CD8-positive, alpha-beta memory T cell (primary cell): ENCODE results near the gene DDX28. TPM values are rescaled to one million over a fixed set of nuclear protein-coding genes. Genes with fewer than 3 reads are reported as not detected.
"Not testable (repeated sequence)": the region's sequence is repeated elsewhere in the genome, so short reads cannot be mapped to it uniquely, and the experiment has no call there.

ENCODE experiments used
- CTCF ChIA-PET: fragments of 350-600 bp; sonication (Branson Sonifier 250); formaldehyde crosslinking; loops from one replicate; lab custom pipeline; 2021; ENCODE audit warnings: antibody characterized with exemption; lab: Charles Lee
- POLR2A ChIA-PET: fragments of 350-600 bp; sonication (Branson Sonifier 250); formaldehyde crosslinking; loops from one replicate; lab custom pipeline; 2021; ENCODE audit warnings: antibody characterized with exemption; lab: Charles Lee
- DNase-seq, 5 donors: peaks; one replicate each; pipeline versions ENCODE4 v3.0.0 to v3.0.0-alpha.2; 2020 to 2022; ENCODE audit warnings: mixed read lengths in 1 of 5
- H3K27ac ChIP-seq: one replicate; pipeline ENCODE4 v1.7.0; 2013; ENCODE audit warnings: low read depth, mild to moderate bottlenecking, low read length, moderate library complexity
- H3K27me3 ChIP-seq: 2 replicates; pipeline ENCODE4 v1.7.0; 2013; ENCODE audit warnings: low read length, mild to moderate bottlenecking; ENCODE audit not compliant: insufficient read depth, poor library complexity, severe bottlenecking
- H3K36me3 ChIP-seq: 2 replicates; pipeline ENCODE4 v1.7.0; 2013; ENCODE audit warnings: mild to moderate bottlenecking, low read length, moderate library complexity; ENCODE audit not compliant: insufficient read depth
- H3K4me1 ChIP-seq: 2 replicates; pipeline ENCODE4 v1.7.0; 2013; ENCODE audit warnings: mild to moderate bottlenecking, low read length, moderate library complexity; ENCODE audit not compliant: insufficient read depth
- H3K4me3 ChIP-seq: 2 replicates; pipeline ENCODE4 v1.7.0; 2013; ENCODE audit warnings: mild to moderate bottlenecking, low read length
- H3K9me3 ChIP-seq: 2 replicates; pipeline ENCODE4 v1.7.0; 2013; ENCODE audit warnings: mild to moderate bottlenecking, low read length
- H3K27ac Mint-ChIP-seq, 8 donors: one replicate each; pipeline ENCODE4 v1.8.0; 2020 to 2021; ENCODE audit warnings: mixed read lengths in 8 of 8, mild to moderate bottlenecking in 6 of 8, inconsistent platforms in 3 of 8, moderate library complexity in 3 of 8
- H3K27me3 Mint-ChIP-seq, 2 donors: one replicate each; pipeline ENCODE4 v1.8.0; 2020 to 2021; ENCODE audit warnings: mixed read lengths in 2 of 2, mild to moderate bottlenecking in 1 of 2, moderate library complexity in 1 of 2
- H3K36me3 Mint-ChIP-seq, 3 donors: one replicate each; pipeline ENCODE4 v1.8.0; 2020 to 2021; ENCODE audit warnings: mixed read lengths in 3 of 3, inconsistent platforms in 1 of 3, mild to moderate bottlenecking in 1 of 3
- H3K4me1 Mint-ChIP-seq, 3 donors: one replicate each; pipeline ENCODE4 v1.8.0; 2020 to 2021; ENCODE audit warnings: mixed read lengths in 3 of 3, inconsistent platforms in 1 of 3, mild to moderate bottlenecking in 1 of 3
- H3K4me3 Mint-ChIP-seq, 7 donors: one replicate each; pipeline ENCODE4 v1.8.0; 2020 to 2021; ENCODE audit warnings: mixed read lengths in 7 of 7, mild to moderate bottlenecking in 6 of 7, moderate library complexity in 4 of 7, inconsistent platforms in 2 of 7
- H3K9me3 Mint-ChIP-seq, 5 donors: one replicate each; pipeline ENCODE4 v1.8.0; 2020 to 2022; ENCODE audit warnings: mixed read lengths in 5 of 5, mild to moderate bottlenecking in 3 of 5, moderate library complexity in 2 of 5, inconsistent platforms in 1 of 5
- polyA plus RNA-seq: library from polyadenylated mRNA; unstranded; fragments of 300-500 nt; fragmentation: Illumina TruSeq; gene quantifications from one replicate; pipeline ENCODE4 v1.2.3, GENCODE V29; 2021
- total RNA-seq, 2 experiments: library from RNA; stranded (reverse); gene quantifications; one replicate each; pipeline ENCODE4 v1.2.3, GENCODE V29; 2021

DDX28 gene
- total and polyA plus RNA-seq, 3 experiments from 2014 or later = 28.3 to 31.5 (median 29.2) TPM

DNA sequence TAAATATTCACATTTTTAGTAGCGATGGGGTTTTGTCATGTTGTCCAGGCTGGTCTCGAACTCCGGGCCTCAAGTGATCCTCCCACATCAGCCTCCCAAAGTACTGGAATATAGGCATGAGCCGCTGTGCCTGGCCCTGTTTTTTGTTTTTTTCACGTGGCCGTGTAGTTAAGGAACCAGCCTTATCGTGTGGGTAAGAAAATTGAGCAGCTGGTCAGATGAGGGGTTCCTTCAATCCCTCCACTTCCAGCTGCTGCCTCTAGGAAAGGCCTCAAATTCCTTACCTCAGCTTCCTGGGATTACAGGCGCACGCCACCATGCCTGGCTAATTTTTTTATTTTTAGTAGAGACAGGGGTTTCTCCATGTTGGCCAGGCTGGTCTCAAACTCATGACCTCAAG is 17.8 kb downstream of the DDX28 start:
- Histone ChIP-seq H3K27me3 (no peaks in the 10 kb centered on the region), H3K36me3 (no peaks in the 10 kb centered on the region), H3K9me3 (no peaks in the 10 kb centered on the region), H3K4me1 (peaks cover 47% of the 10 kb centered on the region), H3K27ac (no peak overlapping the region), H3K4me3 (no peak overlapping the region)
- Mint-ChIP-seq H3K27me3 (no peaks in the 10 kb centered on the region), H3K4me3 (peak overlapping the region in 5 of 7 donors; percentile 51 to 78 (median 74)), H3K36me3 (no peaks in the 10 kb centered on the region), H3K27ac (peak overlapping the region; percentile 82 to 98 (median 93)), H3K9me3 (no peaks in the 10 kb centered on the region), H3K4me1 (peaks cover 38 to 48% (median 48%) of the 10 kb centered on the region in 3 donors)
- no peak for DNase-seq
- ChIA-PET POLR2A (interaction anchor here (1.3 to 2.0 kb wide), 4 partner anchors 11 to 70 kb away, joined by 4 to 12 read pairs (median 8); partner anchors contain the start of genes DDX28 and DUS2), CTCF (interaction anchor here (0.7 to 5.0 kb wide), 7 partner anchors 9 to 37 kb away, joined by 3 to 19 read pairs (median 8); partner anchors contain the start of genes DDX28, DPEP2NB and DUS2)

DNA sequence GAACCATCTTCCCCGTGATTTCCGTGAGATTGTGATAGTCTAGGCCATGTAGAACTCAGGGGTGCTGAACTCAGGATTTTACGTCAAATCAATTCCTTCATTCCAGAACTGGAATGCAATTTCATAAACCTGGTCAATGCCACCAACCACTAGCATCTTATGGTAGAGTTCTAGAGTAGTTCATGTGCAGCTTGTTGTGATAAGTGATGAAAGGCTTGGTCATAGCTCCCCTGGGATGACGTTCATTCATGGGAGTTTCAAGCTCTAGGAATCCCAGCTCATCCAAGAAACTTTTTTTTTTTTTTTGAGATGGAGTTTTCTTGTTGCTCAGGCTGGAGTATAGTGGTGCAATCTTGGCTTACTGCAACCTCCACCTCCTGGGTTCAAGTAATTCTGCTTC is 20.0 kb downstream of the DDX28 start:
- H3K4me1 Mint-ChIP-seq = peaks cover 52 to 63% (median 61%) of the 10 kb centered on the region in 3 donors
- H3K4me1 ChIP-seq = peaks cover 61% of the 10 kb centered on the region
- H3K9me3 ChIP-seq = no peaks in the 10 kb centered on the region
- peak overlapping the region in 6 of 8 donors; percentile 23 to 83 (median 56) for H3K27ac Mint-ChIP-seq
- ChIA-PET CTCF (interaction anchor here (0.9 to 3.2 kb wide), 2 partner anchors 9 to 38 kb away, joined by 5 to 16 read pairs; no protein-coding TSS in a partner anchor), POLR2A (no interaction called here)
- H3K27ac ChIP-seq = no peak overlapping the region
- H3K4me3 ChIP-seq = no peak overlapping the region
- no peaks in the 10 kb centered on the region for H3K27me3 Mint-ChIP-seq
- peaks cover 0 to 7% (median 0%) of the 10 kb centered on the region in 3 donors for H3K36me3 Mint-ChIP-seq
- H3K36me3 ChIP-seq = no peaks in the 10 kb centered on the region
- no peak for DNase-seq
- H3K27me3 ChIP-seq = no peaks in the 10 kb centered on the region
- peak overlapping the region in 2 of 7 donors; percentile 20 to 54 for H3K4me3 Mint-ChIP-seq
- no peaks in the 10 kb centered on the region for H3K9me3 Mint-ChIP-seq

DNA sequence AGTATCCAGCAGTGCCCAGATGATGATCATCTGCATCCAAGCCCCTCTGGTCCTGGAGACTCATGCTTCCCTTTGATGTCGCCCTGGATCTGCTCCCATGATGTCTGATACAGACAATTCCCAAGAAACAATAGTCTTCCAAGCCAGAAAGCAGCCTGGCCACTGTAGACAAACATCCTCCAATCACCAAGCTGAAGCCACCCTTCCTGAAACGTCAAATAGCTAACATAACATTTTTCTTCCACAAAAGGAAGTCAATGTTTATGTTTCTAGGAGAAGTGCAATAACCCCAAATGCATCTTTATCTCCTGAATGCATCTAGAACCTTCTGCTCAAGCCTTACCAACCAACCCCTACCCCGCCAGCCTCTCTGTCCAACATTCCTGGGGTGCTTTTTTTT is 22.6 kb downstream of the DDX28 start:
- CTCF ChIA-PET = interaction anchor here (0.6 to 3.4 kb wide), 4 partner anchors 22 to 176 kb away, joined by 3 to 16 read pairs (median 9); partner anchors contain the start of genes DDX28 and DUS2
- no peaks in the 10 kb centered on the region for H3K36me3 ChIP-seq
- Mint-ChIP-seq H3K36me3 (peaks cover 0 to 9% (median 2%) of the 10 kb centered on the region in 3 donors), H3K4me3 (peak overlapping the region; percentile 83 to 92 (median 85)), H3K4me1 (peaks cover 48 to 71% (median 55%) of the 10 kb centered on the region in 3 donors), H3K27me3 (no peaks in the 10 kb centered on the region), H3K27ac (peak overlapping the region; percentile 77 to 96 (median 95)), H3K9me3 (no peaks in the 10 kb centered on the region)
- POLR2A ChIA-PET = interaction anchor here (0.6 to 0.8 kb wide), 2 partner anchors 26 to 101 kb away, joined by 3 to 4 read pairs; no protein-coding TSS in a partner anchor
- H3K4me1 ChIP-seq = peaks cover 51% of the 10 kb centered on the region
- H3K9me3 ChIP-seq = no peaks in the 10 kb centered on the region
- H3K27me3 ChIP-seq = no peaks in the 10 kb centered on the region
- no peak overlapping the region for H3K27ac ChIP-seq
- DNase-seq = peak in 1 of 5 donors; percentile 44
- H3K4me3 ChIP-seq = peak overlapping the region; percentile 70

DNA sequence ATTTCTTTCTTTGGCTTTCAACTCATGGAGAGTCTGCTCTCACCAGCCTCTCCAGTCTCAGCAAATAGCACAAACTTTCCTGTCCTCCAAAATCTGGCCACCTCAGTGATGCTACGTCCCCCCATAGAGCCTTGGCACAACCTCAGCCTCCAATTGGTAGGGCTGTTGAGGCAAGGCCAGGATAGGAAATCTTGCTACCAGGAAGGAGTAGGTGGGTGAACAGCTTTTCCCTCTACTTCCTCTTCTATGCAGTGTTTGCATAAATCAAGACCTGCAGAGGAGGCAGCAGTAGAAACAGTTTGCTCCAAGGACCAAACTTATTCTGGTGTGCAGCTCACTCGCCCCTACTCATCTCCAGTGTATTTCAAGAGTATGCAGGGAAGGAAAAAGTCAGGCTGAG is 23.0 kb downstream of the DDX28 start:
- peaks cover 46% of the 10 kb centered on the region for H3K4me1 ChIP-seq
- ChIA-PET CTCF (interaction anchor here (1.4 to 3.4 kb wide), 3 partner anchors 23 to 84 kb away, joined by 3 to 16 read pairs (median 15); partner anchors contain the start of genes DDX28 and DUS2), POLR2A (interaction anchor here (0.8 to 1.3 kb wide), 2 partner anchors 17 to 27 kb away, joined by 3 read pairs; no protein-coding TSS in a partner anchor)
- H3K27ac Mint-ChIP-seq = peak overlapping the region; percentile 77 to 96 (median 95)
- H3K4me1 Mint-ChIP-seq = peaks cover 48 to 71% (median 55%) of the 10 kb centered on the region in 3 donors
- no peaks in the 10 kb centered on the region for H3K36me3 ChIP-seq
- H3K4me3 ChIP-seq = peak overlapping the region; percentile 70
- H3K9me3 Mint-ChIP-seq = no peaks in the 10 kb centered on the region
- no peak overlapping the region for H3K27ac ChIP-seq
- no peaks in the 10 kb centered on the region for H3K27me3 ChIP-seq
- H3K9me3 ChIP-seq = no peaks in the 10 kb centered on the region
- peak in 1 of 5 donors; percentile 27 for DNase-seq
- peak overlapping the region; percentile 83 to 92 (median 85) for H3K4me3 Mint-ChIP-seq
- H3K36me3 Mint-ChIP-seq = peaks cover 0 to 11% (median 2%) of the 10 kb centered on the region in 3 donors
- H3K27me3 Mint-ChIP-seq = no peaks in the 10 kb centered on the region

DNA sequence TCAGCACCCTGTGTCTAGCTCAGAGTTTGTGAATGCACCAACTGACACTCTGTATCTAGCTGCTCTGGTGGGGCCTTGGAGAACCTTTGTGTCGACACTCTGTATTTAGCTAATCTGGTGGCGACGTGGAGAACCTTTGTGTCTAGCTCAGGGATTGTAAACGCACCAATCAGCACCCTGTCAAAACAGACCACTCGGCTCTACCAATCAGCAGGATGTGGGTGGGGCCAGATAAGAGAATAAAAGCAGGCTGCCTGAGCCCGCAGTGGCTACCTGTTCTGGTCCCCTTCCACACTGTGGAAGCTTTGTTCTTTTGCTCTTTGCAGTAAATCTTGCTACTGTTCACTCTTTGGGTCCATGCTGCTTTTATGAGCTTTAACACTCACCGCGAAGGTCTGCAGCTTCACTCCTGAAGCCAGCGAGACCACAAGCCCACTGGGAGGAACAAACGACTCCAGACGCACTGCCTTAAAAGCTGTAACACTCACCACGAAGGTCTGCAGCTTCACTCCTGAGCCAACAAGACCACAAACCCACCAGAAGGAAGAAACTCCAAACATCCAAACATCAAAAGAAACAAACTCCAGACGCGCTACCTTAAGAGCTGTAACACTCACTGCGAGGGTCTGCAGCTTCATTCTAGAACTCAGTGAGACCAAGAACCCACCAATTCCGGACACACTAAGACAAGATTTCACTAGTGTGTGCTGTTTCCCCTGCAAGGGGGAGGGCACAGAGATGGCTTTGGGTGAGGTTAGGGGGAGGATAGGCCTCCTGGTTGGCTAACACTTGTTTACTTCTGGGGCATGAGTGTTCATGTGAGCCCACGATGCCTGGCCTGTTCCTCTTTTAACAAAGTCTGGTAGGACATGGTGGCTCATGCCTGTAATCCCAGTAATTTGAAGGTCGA is 24.0 kb downstream of the DDX28 start, which contains the start of gene DPEP2:
Gene DPEP2, minus strand, starts transcription at position 706 of the 910 bp plus-strand sequence. CDS start 6,272 bp downstream, outside the sequence.
- not testable (repeated sequence) for H3K9me3 ChIP-seq, H3K27me3 ChIP-seq, H3K36me3 ChIP-seq, H3K9me3 Mint-ChIP-seq, H3K27me3 Mint-ChIP-seq
- H3K4me1 ChIP-seq = peaks cover 43% of the 10 kb centered on the region
- peak within 1 kb of the TSS; percentile 83 to 92 (median 85) for H3K4me3 Mint-ChIP-seq
- ChIA-PET POLR2A (interaction anchor here (0.6 to 1.3 kb wide), 8 partner anchors 18 to 751 kb away, joined by 3 to 7 read pairs (median 4); partner anchors contain the start of genes ATP6V0D1, DDX28, DUS2 and GFOD2), CTCF (interaction anchor here (0.9 to 3.4 kb wide), 6 partner anchors 9 to 234 kb away, joined by 3 to 15 read pairs (median 4); partner anchors contain the start of genes DDX28 and DUS2)
- peak in 3 of 5 donors; percentile 49 to 74 (median 70) for DNase-seq
- peak within 1 kb of the TSS; percentile 70 for H3K4me3 ChIP-seq
- peaks cover 45 to 72% (median 56%) of the 10 kb centered on the region in 3 donors for H3K4me1 Mint-ChIP-seq
- H3K36me3 Mint-ChIP-seq = peaks cover 0 to 11% (median 2%) of the 10 kb centered on the region in 3 donors
- peak within 1 kb of the TSS; percentile 14 for H3K27ac ChIP-seq
- peak within 1 kb of the TSS; percentile 77 to 96 (median 95) for H3K27ac Mint-ChIP-seq

DNA sequence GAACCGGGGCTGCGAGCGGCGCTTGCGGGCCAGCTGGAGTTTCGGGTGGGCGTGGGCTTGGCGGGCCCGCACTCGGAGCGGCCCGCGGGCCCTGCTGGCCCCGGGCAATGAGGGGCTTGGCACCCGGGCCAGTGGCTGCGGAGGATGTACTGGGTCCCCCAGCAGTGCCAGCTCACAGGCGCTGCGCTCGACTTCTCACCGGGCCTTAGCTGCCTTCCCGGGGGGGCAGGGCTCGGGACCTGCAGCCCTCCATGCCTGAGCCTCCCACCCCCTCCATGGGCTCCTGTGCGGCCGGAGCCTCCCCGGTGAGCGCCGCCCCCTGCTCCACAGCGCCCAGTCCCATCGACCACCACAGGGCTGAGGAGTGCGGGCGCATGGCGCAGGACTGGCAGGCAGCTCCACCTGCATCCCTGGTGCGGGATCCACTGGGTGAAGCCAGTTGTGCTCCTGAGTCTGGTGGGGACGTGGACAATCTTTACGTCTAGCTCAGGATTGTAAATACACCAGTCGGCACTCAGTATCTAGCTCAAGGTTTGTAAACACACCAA is 24.7 kb downstream of the DDX28 start:
- H3K9me3 Mint-ChIP-seq, DNase-seq, H3K27me3 Mint-ChIP-seq, H3K27me3 ChIP-seq, H3K36me3 ChIP-seq, H3K27ac ChIP-seq, H3K9me3 ChIP-seq: not testable (repeated sequence)
- peaks cover 52 to 75% (median 63%) of the 10 kb centered on the region in 3 donors for H3K4me1 Mint-ChIP-seq
- H3K4me1 ChIP-seq = peaks cover 50% of the 10 kb centered on the region
- peak overlapping the region; percentile 70 for H3K4me3 ChIP-seq
- ChIA-PET POLR2A (interaction anchor here (0.6 to 1.3 kb wide), 6 partner anchors 24 to 750 kb away, joined by 3 to 7 read pairs (median 4); partner anchors contain the start of genes ATP6V0D1, DDX28, DUS2 and GFOD2), CTCF (interaction anchor here (0.9 to 3.4 kb wide), 8 partner anchors 10 to 235 kb away, joined by 3 to 15 read pairs (median 3); partner anchors contain the start of genes DDX28, DPEP2NB and DUS2)
- peak overlapping the region; percentile 83 to 92 (median 85) for H3K4me3 Mint-ChIP-seq
- peaks cover 0 to 11% (median 2%) of the 10 kb centered on the region in 3 donors for H3K36me3 Mint-ChIP-seq
- peak overlapping the region in 6 of 8 donors; percentile 77 to 96 (median 92) for H3K27ac Mint-ChIP-seq

DNA sequence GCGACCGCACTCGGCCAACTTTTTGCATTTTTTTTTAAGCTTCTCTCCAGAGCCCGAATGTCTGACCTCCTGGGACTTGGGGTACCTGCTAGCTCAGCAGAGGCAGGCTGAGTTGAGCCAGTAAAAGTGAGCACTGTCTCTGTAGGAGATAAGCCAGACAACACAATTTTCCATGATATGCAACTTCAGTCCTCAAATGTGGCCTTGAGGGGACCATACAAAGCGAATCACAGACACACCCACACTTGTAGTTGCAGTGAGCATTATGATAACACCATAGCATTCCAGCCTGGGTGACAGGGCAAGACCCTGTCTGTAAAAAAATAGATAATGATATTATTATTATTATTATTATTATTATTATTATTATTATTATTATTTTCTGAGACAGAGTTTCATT is 26.4 kb downstream of the DDX28 start:
- Mint-ChIP-seq H3K4me3 (peak overlapping the region in 3 of 7 donors; percentile 16 to 50 (median 38)), H3K27ac (peak overlapping the region in 6 of 8 donors; percentile 35 to 79 (median 67)), H3K36me3 (peaks cover 0 to 15% (median 2%) of the 10 kb centered on the region in 3 donors), H3K27me3 (no peaks in the 10 kb centered on the region), H3K9me3 (no peaks in the 10 kb centered on the region), H3K4me1 (peaks cover 50 to 77% (median 63%) of the 10 kb centered on the region in 3 donors)
- CTCF ChIA-PET = interaction anchor here (1.3 to 2.4 kb wide), 5 partner anchors 9 to 89 kb away, joined by 3 to 17 read pairs (median 4); partner anchors contain the start of genes DPEP2NB and NFATC3
- H3K36me3 ChIP-seq = no peaks in the 10 kb centered on the region
- H3K27me3 ChIP-seq = no peaks in the 10 kb centered on the region
- H3K4me3 ChIP-seq = no peak overlapping the region
- DNase-seq = no peak
- peaks cover 51% of the 10 kb centered on the region for H3K4me1 ChIP-seq
- no peaks in the 10 kb centered on the region for H3K9me3 ChIP-seq
- no peak overlapping the region for H3K27ac ChIP-seq
- POLR2A ChIA-PET = interaction anchor here (1.1 kb wide), 1 partner anchor 44 kb away, joined by 4 read pairs; no protein-coding TSS in a partner anchor
